HG03558 (cell line): ENCODE data around the gene MMEL1.
"Not testable (repeated sequence)": the region's sequence is repeated elsewhere in the genome, so short reads cannot be mapped to it uniquely, and the experiment has no call there.

ENCODE experiments used
- ATAC-seq: cut with Tn5 transposase; IDR thresholded peaks from one replicate; pipeline ENCODE4 v1.9.1; 2021; ENCODE audit warnings: moderate number of reproducible peaks; ENCODE audit not compliant: unreplicated experiment; ENCODE audit errors: extremely low read depth

The MMEL1 gene

DNA sequence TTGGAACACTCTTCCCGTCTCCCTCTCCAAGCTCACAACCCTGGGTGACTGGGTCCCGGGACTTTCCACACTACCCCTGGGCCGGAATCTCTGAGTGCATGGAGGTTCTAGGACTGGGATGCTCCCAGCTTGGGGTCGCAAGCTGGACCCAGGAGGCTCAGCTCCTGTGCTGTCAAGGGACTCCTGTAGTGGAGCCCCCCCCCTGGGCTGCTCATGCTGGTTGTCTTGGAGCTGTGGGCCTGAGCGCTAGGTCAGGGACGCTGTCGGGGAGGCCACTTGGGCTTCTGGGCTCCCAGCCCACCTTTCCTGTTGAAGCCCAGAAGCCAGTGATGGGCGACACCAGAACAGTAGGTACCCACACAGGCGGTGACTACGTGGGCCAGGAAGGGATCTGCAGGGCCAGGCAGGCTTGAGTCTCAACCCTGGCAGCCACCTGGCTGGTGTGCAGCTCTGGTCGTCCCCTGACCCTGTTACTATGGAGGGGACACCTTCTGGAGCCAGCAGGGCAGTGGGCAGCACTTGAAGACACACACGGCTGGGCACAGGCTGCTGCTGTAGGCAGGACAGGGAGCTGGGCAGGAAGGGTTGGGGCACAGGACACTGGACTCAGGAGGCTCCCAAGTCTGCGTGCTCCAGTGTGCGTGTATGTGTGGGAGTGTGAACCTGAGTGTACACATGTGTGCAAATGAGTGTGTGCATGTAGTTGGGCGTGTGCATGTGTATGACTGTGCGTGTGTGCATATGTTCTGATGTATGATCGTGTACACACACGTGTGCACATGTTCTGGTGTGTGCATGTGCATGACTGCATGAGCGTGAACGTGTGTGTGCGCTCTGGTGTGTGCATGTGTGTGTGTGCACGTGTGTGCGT is 3.0 kb downstream of the MMEL1 start:
- ATAC-seq = no peak

- ATAC-seq = no peak
Observed at GRCh38 chr1:2628933-2629626, 3.7 kb downstream of the MMEL1 start.

DNA sequence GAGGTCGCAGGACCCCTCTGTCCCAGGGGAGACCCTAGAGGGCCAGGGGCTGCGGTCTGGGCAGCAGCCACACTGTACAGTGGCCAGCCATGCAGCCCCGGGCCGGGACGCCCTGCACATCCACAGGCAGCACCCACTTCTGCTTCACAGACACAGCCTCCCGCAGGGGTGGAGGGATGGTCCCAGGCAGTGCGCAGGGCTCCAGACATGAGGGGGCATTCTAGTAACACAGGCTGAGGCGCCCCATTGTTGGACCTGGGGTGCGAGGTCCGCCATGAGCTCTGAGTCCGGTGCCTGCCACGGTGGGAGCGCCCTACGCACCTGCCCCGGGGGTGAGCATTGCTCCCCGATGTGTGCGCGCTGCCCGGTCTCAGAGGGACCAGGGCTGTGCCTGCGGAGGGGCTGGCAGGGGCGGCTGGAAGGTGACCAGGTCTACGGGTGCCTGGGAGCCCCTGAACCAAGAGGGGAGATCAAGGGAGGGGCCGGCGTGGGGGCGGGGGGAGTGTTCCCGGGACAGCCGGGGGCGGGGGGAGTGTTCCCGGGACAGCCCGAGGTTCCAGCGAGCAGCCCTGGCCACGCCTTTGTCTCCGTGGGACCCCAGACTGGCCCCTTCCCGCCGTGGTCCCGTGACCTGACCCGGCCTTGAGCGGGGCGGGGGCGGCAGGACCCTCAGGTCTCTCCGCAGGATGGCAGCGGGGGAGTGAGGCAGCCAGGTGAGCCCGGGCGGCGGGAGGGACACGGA is 4.5 kb downstream of the MMEL1 start:
- no peak for ATAC-seq

GRCh38 chr1:2627746-2628145 is 5.1 kb downstream of the MMEL1 start:
- ATAC-seq = no peak

DNA sequence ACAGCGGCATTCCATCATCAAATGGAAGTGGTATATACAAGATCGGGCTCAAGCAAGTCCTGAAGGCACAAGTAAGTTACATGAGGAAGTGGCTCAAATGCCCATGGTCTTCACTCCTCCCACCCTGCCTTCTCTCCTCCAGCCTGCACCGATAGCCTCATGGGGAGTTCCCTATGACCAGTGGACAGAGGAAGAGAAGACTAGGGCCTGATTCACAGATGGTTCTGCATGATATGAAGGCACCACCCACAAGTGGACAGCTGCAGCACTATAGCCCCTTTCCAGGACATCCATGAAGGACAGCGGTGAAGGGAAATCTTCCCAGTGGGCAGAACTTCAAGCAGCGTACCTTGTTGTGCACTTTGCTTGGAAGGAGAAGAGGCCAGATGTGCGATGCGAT is 7.1 kb downstream of the MMEL1 start:
- ATAC-seq = not testable (repeated sequence)

- no peak for ATAC-seq
Observed at GRCh38 chr1:2625311-2625710, 7.5 kb downstream of the MMEL1 start.

GRCh38 chr1:2624735-2625300 is 8.0 kb downstream of the MMEL1 start:
- ATAC-seq = no peak

GRCh38 chr1:2623571-2624337 is 9.1 kb downstream of the MMEL1 start:
- no peak for ATAC-seq

GRCh38 chr1:2617971-2618470 is 14.8 kb downstream of the MMEL1 start:
- no peak for ATAC-seq

GRCh38 chr1:2614145-2614544 is 18.7 kb downstream of the MMEL1 start:
- no peak for ATAC-seq

- ATAC-seq = no peak
Observed at GRCh38 chr1:2612591-2613365, 20.0 kb downstream of the MMEL1 start.

- ATAC-seq = no peak
Observed at GRCh38 chr1:2611621-2612437, 21.0 kb downstream of the MMEL1 start.

- ATAC-seq = no peak
Observed at GRCh38 chr1:2611031-2611501, 21.8 kb downstream of the MMEL1 start.

GRCh38 chr1:2610036-2610959 is 22.5 kb downstream of the MMEL1 start:
- ATAC-seq = no peak

DNA sequence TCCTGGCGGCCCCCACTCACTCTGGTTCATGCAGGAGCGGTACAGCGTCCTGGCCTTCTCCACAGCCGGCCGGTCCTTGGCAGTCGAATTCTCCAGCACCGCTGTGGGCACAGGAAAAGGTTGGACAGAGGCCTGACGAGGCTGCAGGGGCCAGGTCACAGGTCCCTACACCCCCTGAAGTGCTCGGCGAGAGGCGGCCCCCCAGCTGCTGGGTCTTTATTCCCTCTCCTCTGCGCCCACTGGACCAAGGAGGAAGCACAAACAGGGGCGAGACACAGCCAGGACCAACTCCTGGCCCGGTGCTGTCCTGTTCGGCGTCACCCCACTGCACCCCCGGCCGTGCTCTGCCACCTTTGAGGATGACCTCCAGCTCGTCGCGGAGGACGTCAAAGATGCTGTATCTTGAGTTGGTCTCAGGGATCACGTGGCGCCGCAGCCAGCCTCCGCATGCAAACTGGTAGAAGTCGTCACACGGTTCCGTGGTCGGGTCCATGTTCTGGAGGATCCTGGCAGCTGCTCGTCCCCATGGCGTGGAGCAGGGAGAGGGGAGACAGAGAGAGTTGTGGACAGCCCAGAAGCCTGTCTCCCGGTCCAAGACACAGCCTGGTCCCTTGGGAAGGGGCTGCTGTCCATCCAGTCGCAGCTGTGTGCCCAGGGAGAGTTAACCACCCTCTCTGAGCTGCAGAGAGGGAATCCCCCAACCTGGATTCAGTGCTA is 23.3 kb downstream of the MMEL1 start:
- ATAC-seq = no peak

- ATAC-seq = no peak
Observed at GRCh38 chr1:2607641-2608091, 25.1 kb downstream of the MMEL1 start.
